Neural cell (in vitro differentiated cells): ENCODE results near the gene CRIM1. TPM values are rescaled to one million over a fixed set of nuclear protein-coding genes. Genes with fewer than 3 reads are reported as not detected.

Experiments used
- H2AFZ ChIP-seq: fragments of 200-600, 300-800 bp; sonication (generic), shearing (Covaris generic); 2 replicates; pipeline ENCODE4 v1.6.0; 2014; ENCODE audit warnings: low read depth, mild to moderate bottlenecking, antibody characterized with exemption, low read length, moderate library complexity
- H3F3A ChIP-seq: fragments of 200-600 bp; shearing (Covaris generic); 2 replicates; pipeline ENCODE4 v1.6.1; 2016; ENCODE audit warnings: mild to moderate bottlenecking, moderate library complexity, mixed read lengths, antibody characterized with exemption, low read length; ENCODE audit not compliant: insufficient read depth, poor library complexity, severe bottlenecking
- H3K27ac ChIP-seq: fragments of 200-600, 300-800 bp; sonication (generic), shearing (Covaris generic); 2 replicates; pipeline ENCODE4 v1.5.1; 2014; ENCODE audit warnings: mild to moderate bottlenecking, low read length, moderate library complexity
- H3K27me3 ChIP-seq: fragments of 300-800, 200-600 bp; sonication (generic), shearing (Covaris generic); 2 replicates; pipeline ENCODE4 v1.6.0; 2014; ENCODE audit warnings: mild to moderate bottlenecking, low read depth, low read length, moderate library complexity; ENCODE audit not compliant: insufficient read depth
- H3K36me3 ChIP-seq: fragments of 300-800, 200-600 bp; sonication (generic), shearing (Covaris generic); 2 replicates; pipeline ENCODE4 v1.5.1; 2014; ENCODE audit warnings: mild to moderate bottlenecking, antibody characterized with exemption, low read length, moderate library complexity; ENCODE audit not compliant: insufficient read depth
- H3K4me2 ChIP-seq: fragments of 300-800, 200-600 bp; sonication (generic), shearing (Covaris generic); 2 replicates; pipeline ENCODE4 v1.6.0; 2014; ENCODE audit warnings: mild to moderate bottlenecking, low read length
- H3K4me3 ChIP-seq: fragments of 300-800, 200-600 bp; sonication (generic), shearing (Covaris generic); 2 replicates; pipeline ENCODE4 v1.5.1; 2014; ENCODE audit warnings: mild to moderate bottlenecking, low read length, moderate library complexity
- H3K79me2 ChIP-seq: fragments of 200-600 bp; shearing (Covaris generic); replicated peaks from 2 replicates; pipeline ENCODE4 v1.6.0; 2014; ENCODE audit warnings: mild to moderate bottlenecking, low read length, moderate library complexity; ENCODE audit not compliant: insufficient read depth
- H3K9ac ChIP-seq: fragments of 300-800, 200-600 bp; sonication (generic), shearing (Covaris generic); 2 replicates; pipeline ENCODE4 v1.6.1; 2016; ENCODE audit warnings: mild to moderate bottlenecking, low read length, mixed read lengths
- H3K9me2 ChIP-seq: fragments of 200-600 bp; shearing (Covaris generic); 2 replicates; pipeline ENCODE4 v1.6.1; 2016; ENCODE audit warnings: mild to moderate bottlenecking, low read length, mixed read lengths; ENCODE audit not compliant: insufficient read depth
- H3K9me3 ChIP-seq: fragments of 200-600, 300-800 bp; sonication (generic), shearing (Covaris generic); 2 replicates; pipeline ENCODE4 v1.6.1; 2016; ENCODE audit warnings: mild to moderate bottlenecking, mixed run types, low read length, moderate library complexity, mixed read lengths
- H4K20me1 ChIP-seq: fragments of 200-600 bp; shearing (Covaris generic); 2 replicates; pipeline ENCODE4 v1.6.1; 2016; ENCODE audit warnings: mild to moderate bottlenecking, mixed run types; ENCODE audit not compliant: insufficient read depth
- CTCF ChIP-seq: fragments of 450-650 bp; IDR thresholded peaks from 2 replicates; pipeline ENCODE4 v1.5.1; 2014; ENCODE audit warnings: antibody characterized with exemption, mild to moderate bottlenecking, moderate library complexity; ENCODE audit not compliant: poor library complexity, severe bottlenecking
- EP300 ChIP-seq: fragments of 450-650 bp; conservative IDR thresholded peaks from 2 replicates; pipeline ENCODE4 v1.6.1; 2014; ENCODE audit warnings: antibody characterized with exemption, mild to moderate bottlenecking, moderate library complexity; ENCODE audit not compliant: poor library complexity, severe bottlenecking
- EZH2 ChIP-seq: fragments of 200-600, 300-800 bp; shearing (Covaris generic), sonication (generic); IDR thresholded peaks from 2 replicates; pipeline ENCODE4 v1.6.1; 2014; ENCODE audit warnings: antibody characterized with exemption, low read length, borderline replicate concordance, mild to moderate bottlenecking; ENCODE audit not compliant: insufficient read depth, poor library complexity, severe bottlenecking
- MXI1 ChIP-seq: fragments of 450-650 bp; conservative IDR thresholded peaks from 2 replicates; pipeline ENCODE4 v1.6.1; 2014; ENCODE audit warnings: antibody characterized with exemption, mild to moderate bottlenecking; ENCODE audit not compliant: poor library complexity, severe bottlenecking
- POLR2AphosphoS5 ChIP-seq: IDR thresholded peaks from 2 replicates; pipeline ENCODE4 v1.6.1; 2012
- RAD21 ChIP-seq: fragments of 450-650 bp; conservative IDR thresholded peaks from 2 replicates; pipeline ENCODE4 v1.6.1; 2014; ENCODE audit warnings: antibody characterized with exemption, mild to moderate bottlenecking, moderate library complexity
- SMC3 ChIP-seq: fragments of 450-650 bp; conservative IDR thresholded peaks from 2 replicates; pipeline ENCODE4 v1.6.1; 2014; ENCODE audit warnings: antibody characterized with exemption, mild to moderate bottlenecking, moderate library complexity; ENCODE audit not compliant: poor library complexity
- TAF1 ChIP-seq: IDR thresholded peaks from 2 replicates; pipeline ENCODE4 v1.6.1; 2012; ENCODE audit warnings: low read depth
- polyA plus RNA-seq: library from polyadenylated mRNA; depleted of rRNA; stranded (reverse); fragments of >200 nt; gene quantifications from 2 replicates; pipeline ENCODE4 v1.2.3, GENCODE V29; 2014
- TF ChIP-seq, protein P1 (sequence below): IDR thresholded peaks from 2 replicates; pipeline ENCODE4 v1.6.1; 2012; ENCODE audit warnings: borderline replicate concordance

CRIM1 gene
- polyA plus RNA-seq, 1 donor from 2014 or later: 6.7 TPM

- TF ChIP-seq MXI1 (no peak), RAD21 (no peak), CTCF (no peak), EZH2 (no peak), EP300 (no peak), POLR2AphosphoS5 (no peak), TAF1 (no peak), SMC3 (no peak)
- TF ChIP-seq, protein P1, sequence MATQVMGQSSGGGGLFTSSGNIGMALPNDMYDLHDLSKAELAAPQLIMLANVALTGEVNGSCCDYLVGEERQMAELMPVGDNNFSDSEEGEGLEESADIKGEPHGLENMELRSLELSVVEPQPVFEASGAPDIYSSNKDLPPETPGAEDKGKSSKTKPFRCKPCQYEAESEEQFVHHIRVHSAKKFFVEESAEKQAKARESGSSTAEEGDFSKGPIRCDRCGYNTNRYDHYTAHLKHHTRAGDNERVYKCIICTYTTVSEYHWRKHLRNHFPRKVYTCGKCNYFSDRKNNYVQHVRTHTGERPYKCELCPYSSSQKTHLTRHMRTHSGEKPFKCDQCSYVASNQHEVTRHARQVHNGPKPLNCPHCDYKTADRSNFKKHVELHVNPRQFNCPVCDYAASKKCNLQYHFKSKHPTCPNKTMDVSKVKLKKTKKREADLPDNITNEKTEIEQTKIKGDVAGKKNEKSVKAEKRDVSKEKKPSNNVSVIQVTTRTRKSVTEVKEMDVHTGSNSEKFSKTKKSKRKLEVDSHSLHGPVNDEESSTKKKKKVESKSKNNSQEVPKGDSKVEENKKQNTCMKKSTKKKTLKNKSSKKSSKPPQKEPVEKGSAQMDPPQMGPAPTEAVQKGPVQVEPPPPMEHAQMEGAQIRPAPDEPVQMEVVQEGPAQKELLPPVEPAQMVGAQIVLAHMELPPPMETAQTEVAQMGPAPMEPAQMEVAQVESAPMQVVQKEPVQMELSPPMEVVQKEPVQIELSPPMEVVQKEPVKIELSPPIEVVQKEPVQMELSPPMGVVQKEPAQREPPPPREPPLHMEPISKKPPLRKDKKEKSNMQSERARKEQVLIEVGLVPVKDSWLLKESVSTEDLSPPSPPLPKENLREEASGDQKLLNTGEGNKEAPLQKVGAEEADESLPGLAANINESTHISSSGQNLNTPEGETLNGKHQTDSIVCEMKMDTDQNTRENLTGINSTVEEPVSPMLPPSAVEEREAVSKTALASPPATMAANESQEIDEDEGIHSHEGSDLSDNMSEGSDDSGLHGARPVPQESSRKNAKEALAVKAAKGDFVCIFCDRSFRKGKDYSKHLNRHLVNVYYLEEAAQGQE: no peak
- no peaks in the 10 kb centered on the region for H3K27me3 ChIP-seq
- no peaks in the 10 kb centered on the region for H3K36me3 ChIP-seq
- H2AFZ ChIP-seq: no peak overlapping the region
- H3K9me2 ChIP-seq: no peaks in the 10 kb centered on the region
- H3K4me3 ChIP-seq: no peak overlapping the region
- H3K79me2 ChIP-seq: no peaks in the 10 kb centered on the region
- H3K4me2 ChIP-seq: no peak overlapping the region
- H4K20me1 ChIP-seq: no peaks in the 10 kb centered on the region
- H3K9me3 ChIP-seq: no peaks in the 10 kb centered on the region
- H3K27ac ChIP-seq: no peak overlapping the region
- H3K9ac ChIP-seq: no peak overlapping the region
- no peaks in the 10 kb centered on the region for H3F3A ChIP-seq
Observed at GRCh38 chr2:36338827-36339145, 16.8 kb upstream of the CRIM1 start.

GRCh38 chr2:36339607-36340218, 15.9 kb upstream of the CRIM1 start:
- Histone ChIP-seq H3K27me3 (no peaks in the 10 kb centered on the region), H3K4me2 (no peak overlapping the region), H3K4me3 (no peak overlapping the region), H3K9me2 (no peaks in the 10 kb centered on the region), H2AFZ (no peak overlapping the region), H3K9me3 (no peaks in the 10 kb centered on the region), H3K9ac (no peak overlapping the region), H3F3A (no peaks in the 10 kb centered on the region), H4K20me1 (no peaks in the 10 kb centered on the region), H3K36me3 (no peaks in the 10 kb centered on the region), H3K27ac (no peak overlapping the region), H3K79me2 (no peaks in the 10 kb centered on the region)
- no peak for TF ChIP-seq MXI1
- no peak for TF ChIP-seq RAD21
- TF ChIP-seq EP300: no peak
- TF ChIP-seq EZH2: no peak
- no peak for TF ChIP-seq SMC3
- no peak for TF ChIP-seq TAF1
